ENCODE data around the gene TPRN. TPM values are rescaled to one million over a fixed set of nuclear protein-coding genes. Genes with fewer than 3 reads are reported as not detected.

The TPRN gene
- total RNA-seq, 4 donors from 2014 or later, result 13.0 to 34.2 (median 15.8) TPM

DNA sequence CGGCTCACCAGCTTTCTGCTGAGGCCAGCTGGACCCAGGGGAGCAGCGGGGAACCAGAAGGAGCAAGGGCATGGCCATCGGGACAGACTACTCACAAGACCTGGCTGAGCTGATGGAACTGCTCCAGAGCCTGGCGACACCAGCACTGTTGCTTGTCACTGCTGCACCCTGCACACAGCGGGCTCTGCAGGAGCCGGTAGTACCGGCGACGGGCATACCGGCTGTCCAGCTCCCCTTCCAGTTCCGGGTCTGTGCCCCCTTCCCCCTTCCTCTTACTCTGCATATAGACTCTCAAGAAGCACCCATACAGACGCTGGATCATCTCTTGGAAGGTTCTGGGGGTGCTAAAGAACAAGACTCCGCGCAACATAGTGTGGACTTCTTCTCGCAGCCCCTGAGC lies 13.2 kb downstream of the TPRN start:
- H3K27ac ChIP-seq, result peak overlapping the region in 2 of 4 donors; percentile 85 to 98
- H3K36me3 ChIP-seq, result peaks cover 38 to 79% (median 45%) of the 10 kb centered on the region in 3 donors
- H3K4me3 ChIP-seq, result peak overlapping the region; percentile 78 to 100 (median 88)
- no peak for TF ChIP-seq POLR2A (IDR thresholded peaks at IDR 0.05)
- TF ChIP-seq, protein P1, sequence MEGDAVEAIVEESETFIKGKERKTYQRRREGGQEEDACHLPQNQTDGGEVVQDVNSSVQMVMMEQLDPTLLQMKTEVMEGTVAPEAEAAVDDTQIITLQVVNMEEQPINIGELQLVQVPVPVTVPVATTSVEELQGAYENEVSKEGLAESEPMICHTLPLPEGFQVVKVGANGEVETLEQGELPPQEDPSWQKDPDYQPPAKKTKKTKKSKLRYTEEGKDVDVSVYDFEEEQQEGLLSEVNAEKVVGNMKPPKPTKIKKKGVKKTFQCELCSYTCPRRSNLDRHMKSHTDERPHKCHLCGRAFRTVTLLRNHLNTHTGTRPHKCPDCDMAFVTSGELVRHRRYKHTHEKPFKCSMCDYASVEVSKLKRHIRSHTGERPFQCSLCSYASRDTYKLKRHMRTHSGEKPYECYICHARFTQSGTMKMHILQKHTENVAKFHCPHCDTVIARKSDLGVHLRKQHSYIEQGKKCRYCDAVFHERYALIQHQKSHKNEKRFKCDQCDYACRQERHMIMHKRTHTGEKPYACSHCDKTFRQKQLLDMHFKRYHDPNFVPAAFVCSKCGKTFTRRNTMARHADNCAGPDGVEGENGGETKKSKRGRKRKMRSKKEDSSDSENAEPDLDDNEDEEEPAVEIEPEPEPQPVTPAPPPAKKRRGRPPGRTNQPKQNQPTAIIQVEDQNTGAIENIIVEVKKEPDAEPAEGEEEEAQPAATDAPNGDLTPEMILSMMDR (IDR thresholded peaks at IDR 0.05), result no peak
- peaks cover 41 to 69% (median 43%) of the 10 kb centered on the region in 3 donors for H3K4me1 ChIP-seq
- no peaks in the 10 kb centered on the region for H3K27me3 ChIP-seq
- intact Hi-C loops (cut with DNase I), result loop anchor here (10.0 kb wide), 1 partner anchor 47 kb away; the partner anchor contains the start of gene SLC34A3
- whole genome bisulfite sequencing, 2 donors, result 78 to 83% methylated on average over 11 to 12 of the region's 15 CpGs
- no peak for DNase-seq
- no peaks in the 10 kb centered on the region for H3K9me3 ChIP-seq

GRCh38 chr9:137186385-137186784 lies 14.2 kb downstream of the TPRN start:
- Histone ChIP-seq H3K27ac (no peak overlapping the region), H3K4me3 (no peak overlapping the region), H3K9me3 (no peaks in the 10 kb centered on the region), H3K4me1 (peaks cover 41 to 61% (median 43%) of the 10 kb centered on the region in 3 donors), H3K36me3 (peaks cover 46 to 79% (median 48%) of the 10 kb centered on the region in 3 donors), H3K27me3 (no peaks in the 10 kb centered on the region)
- TF ChIP-seq, protein P1 (IDR thresholded peaks at IDR 0.05), result no peak
- no peak for TF ChIP-seq POLR2A (IDR thresholded peaks at IDR 0.05)
- WGBS, 2 donors, result 60 to 81% methylated on average over 3 of the region's 6 CpGs
- intact Hi-C loops (cut with DNase I), result loop anchor here (10.0 kb wide), 1 partner anchor 48 kb away; the partner anchor contains the start of gene SLC34A3
- no peak for DNase-seq

DNA sequence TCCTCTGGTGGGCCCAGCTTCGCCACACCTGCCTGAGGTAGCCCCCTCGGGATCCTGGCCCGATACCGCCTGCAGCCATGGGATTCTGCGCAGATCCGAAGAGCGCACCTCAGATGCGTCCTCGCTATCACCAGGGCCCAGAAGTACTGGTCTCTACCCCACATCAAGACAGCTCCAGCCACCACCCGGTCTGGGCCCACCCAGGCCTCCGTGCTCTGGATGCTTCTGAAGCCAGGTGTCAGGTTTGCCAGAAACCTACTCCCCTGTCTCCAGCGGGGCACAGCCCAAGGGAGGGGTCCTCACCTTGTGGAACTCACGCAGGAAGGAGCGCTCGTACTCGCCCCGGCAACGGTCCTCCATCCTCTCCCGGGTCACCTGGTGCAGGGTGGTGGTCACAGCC lies 14.6 kb downstream of the TPRN start:
- Histone ChIP-seq H3K27me3 (no peaks in the 10 kb centered on the region), H3K27ac (no peak overlapping the region), H3K4me1 (peaks cover 40 to 56% (median 41%) of the 10 kb centered on the region in 3 donors), H3K36me3 (peaks cover 46 to 79% (median 47%) of the 10 kb centered on the region in 3 donors), H3K4me3 (no peak overlapping the region), H3K9me3 (no peaks in the 10 kb centered on the region)
- intact Hi-C loops (cut with DNase I), result loop anchor here (10.0 kb wide), 1 partner anchor 49 kb away; the partner anchor contains the start of gene SLC34A3
- WGBS, 2 donors, result 50 to 97% methylated on average over 2 to 10 of the region's 19 CpGs
- DNase-seq, result no peak
- TF ChIP-seq, protein P1 (IDR thresholded peaks at IDR 0.05), result no peak
- TF ChIP-seq POLR2A (IDR thresholded peaks at IDR 0.05), result no peak

- H3K9me3 ChIP-seq, result no peaks in the 10 kb centered on the region
- H3K27me3 ChIP-seq, result no peaks in the 10 kb centered on the region
- no peak for DNase-seq
- H3K4me3 ChIP-seq, result no peak overlapping the region
- intact Hi-C loops (cut with DNase I), result loop anchor here (10.0 kb wide), 1 partner anchor 50 kb away; the partner anchor contains the start of gene SLC34A3
- no peak for TF ChIP-seq POLR2A (IDR thresholded peaks at IDR 0.05)
- TF ChIP-seq, protein P1 (IDR thresholded peaks at IDR 0.05), result no peak
- H3K36me3 ChIP-seq, result peaks cover 47 to 79% (median 47%) of the 10 kb centered on the region in 3 donors
- WGBS, 2 donors, result 90% methylated on average over 23 to 24 of the region's 48 CpGs
- H3K4me1 ChIP-seq, result peaks cover 31 to 48% (median 32%) of the 10 kb centered on the region in 3 donors
- no peak overlapping the region for H3K27ac ChIP-seq
Observed at GRCh38 chr9:137184881-137185660, 15.5 kb downstream of the TPRN start.

Measured in esophagus squamous epithelium (tissue), 5 donors.